ENCODE results near the gene RASA4.
"Not testable (repeated sequence)": the region's sequence is repeated elsewhere in the genome, so short reads cannot be mapped to it uniquely, and the experiment has no call there.

RASA4 gene

GRCh38 chr7:102535062-102535615, 81.4 kb downstream of the RASA4 start:
- H3K4me3 ChIP-seq (ENCODE audit: low read length); H3F3A ChIP-seq (ENCODE audit: insufficient read depth, low read length); H2AFZ ChIP-seq (ENCODE audit: low read length); H3K79me2 ChIP-seq (ENCODE audit: low read length); DNase-seq; H3K36me3 ChIP-seq (replicated peaks; ENCODE audit: insufficient read depth, low read length); H3K9me3 ChIP-seq (replicated peaks; ENCODE audit: insufficient read depth, low read length); H3K27ac ChIP-seq (ENCODE audit: low read length); H3K9me2 ChIP-seq (replicated peaks; ENCODE audit: insufficient read depth, low read length); H3K27me3 ChIP-seq (replicated peaks; ENCODE audit: insufficient read depth, low read length); H3K4me2 ChIP-seq (ENCODE audit: low read depth, low read length); H3K4me1 ChIP-seq (ENCODE audit: low read length); H3K9ac ChIP-seq (ENCODE audit: low read length); H4K20me1 ChIP-seq (ENCODE audit: insufficient read depth, low read length): not testable (repeated sequence)

DNA sequence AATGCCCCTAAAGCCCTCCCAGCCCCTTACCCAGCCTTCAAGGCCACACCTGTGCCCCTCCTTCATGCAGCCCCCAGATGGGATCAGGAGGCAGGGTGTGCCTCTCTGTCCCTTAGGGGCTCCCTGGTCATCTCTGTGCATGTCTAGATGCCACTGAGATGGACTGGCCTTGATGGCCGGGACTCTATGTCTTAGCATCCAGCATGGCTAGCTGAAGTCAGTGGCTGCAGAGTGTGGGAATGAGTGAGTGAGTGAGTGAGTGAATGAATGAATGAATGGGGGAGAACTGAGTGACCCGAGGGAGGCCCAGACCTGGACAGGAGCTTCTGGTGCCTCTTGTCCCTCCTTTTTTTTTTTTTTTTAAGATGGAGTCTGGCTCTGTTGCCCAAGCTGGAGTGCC, 84.4 kb downstream of the RASA4 start:
- H3K4me1 ChIP-seq (ENCODE audit: low read length); H4K20me1 ChIP-seq (ENCODE audit: insufficient read depth, low read length); H3K79me2 ChIP-seq (ENCODE audit: low read length); H2AFZ ChIP-seq (ENCODE audit: low read length); H3K36me3 ChIP-seq (replicated peaks; ENCODE audit: insufficient read depth, low read length); H3K4me2 ChIP-seq (ENCODE audit: low read depth, low read length); H3K9ac ChIP-seq (ENCODE audit: low read length); DNase-seq; H3K9me3 ChIP-seq (replicated peaks; ENCODE audit: insufficient read depth, low read length); H3K27me3 ChIP-seq (replicated peaks; ENCODE audit: insufficient read depth, low read length); H3F3A ChIP-seq (ENCODE audit: insufficient read depth, low read length); H3K4me3 ChIP-seq (ENCODE audit: low read length); H3K27ac ChIP-seq (ENCODE audit: low read length); H3K9me2 ChIP-seq (replicated peaks; ENCODE audit: insufficient read depth, low read length): not testable (repeated sequence)

- not testable (repeated sequence) for H3K27me3 ChIP-seq (replicated peaks; ENCODE audit: insufficient read depth, low read length); H3K79me2 ChIP-seq (ENCODE audit: low read length); H3K9me3 ChIP-seq (replicated peaks; ENCODE audit: insufficient read depth, low read length); H3K36me3 ChIP-seq (replicated peaks; ENCODE audit: insufficient read depth, low read length); H3K9me2 ChIP-seq (replicated peaks; ENCODE audit: insufficient read depth, low read length); DNase-seq; H3K4me2 ChIP-seq (ENCODE audit: low read depth, low read length); H3K27ac ChIP-seq (ENCODE audit: low read length); H3K4me1 ChIP-seq (ENCODE audit: low read length); H3F3A ChIP-seq (ENCODE audit: insufficient read depth, low read length); H3K4me3 ChIP-seq (ENCODE audit: low read length); H3K9ac ChIP-seq (ENCODE audit: low read length); H4K20me1 ChIP-seq (ENCODE audit: insufficient read depth, low read length); H2AFZ ChIP-seq (ENCODE audit: low read length)
Measured at GRCh38 chr7:102531583-102531982, 85.0 kb downstream of the RASA4 start.

- DNase-seq; H3K9me3 ChIP-seq (replicated peaks; ENCODE audit: insufficient read depth, low read length); H3K4me1 ChIP-seq (ENCODE audit: low read length); H3K4me3 ChIP-seq (ENCODE audit: low read length); H3K36me3 ChIP-seq (replicated peaks; ENCODE audit: insufficient read depth, low read length); H3K79me2 ChIP-seq (ENCODE audit: low read length); H3K9me2 ChIP-seq (replicated peaks; ENCODE audit: insufficient read depth, low read length); H4K20me1 ChIP-seq (ENCODE audit: insufficient read depth, low read length); H3K27ac ChIP-seq (ENCODE audit: low read length); H2AFZ ChIP-seq (ENCODE audit: low read length); H3K4me2 ChIP-seq (ENCODE audit: low read depth, low read length); H3K9ac ChIP-seq (ENCODE audit: low read length); H3F3A ChIP-seq (ENCODE audit: insufficient read depth, low read length); H3K27me3 ChIP-seq (replicated peaks; ENCODE audit: insufficient read depth, low read length): not testable (repeated sequence)
Measured at GRCh38 chr7:102527822-102528793, 88.4 kb downstream of the RASA4 start.

DNA sequence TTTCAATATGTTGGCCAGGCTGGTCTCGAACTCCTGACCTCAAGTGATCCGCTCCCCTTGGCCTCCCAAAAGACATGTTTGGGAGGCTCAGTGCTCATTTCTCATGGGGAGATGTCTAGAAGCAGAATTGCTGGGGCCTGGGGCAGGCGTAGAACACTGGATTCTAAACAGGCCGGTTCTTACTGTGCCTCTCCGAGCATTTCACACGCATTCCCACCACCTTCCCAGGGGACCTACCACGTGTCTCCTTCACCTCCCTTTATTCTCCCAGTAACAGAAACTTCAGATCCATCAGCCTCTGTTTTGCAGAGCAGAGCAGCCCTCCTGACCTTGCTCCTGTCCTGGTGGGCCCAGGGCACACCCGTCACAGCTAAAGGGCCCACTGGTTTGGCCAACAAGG, 89.4 kb downstream of the RASA4 start:
- H3K4me1 ChIP-seq (ENCODE audit: low read length); H3K27me3 ChIP-seq (replicated peaks; ENCODE audit: insufficient read depth, low read length); H3F3A ChIP-seq (ENCODE audit: insufficient read depth, low read length); H3K36me3 ChIP-seq (replicated peaks; ENCODE audit: insufficient read depth, low read length); H3K9me2 ChIP-seq (replicated peaks; ENCODE audit: insufficient read depth, low read length); H3K9ac ChIP-seq (ENCODE audit: low read length); DNase-seq; H4K20me1 ChIP-seq (ENCODE audit: insufficient read depth, low read length); H3K9me3 ChIP-seq (replicated peaks; ENCODE audit: insufficient read depth, low read length); H3K4me3 ChIP-seq (ENCODE audit: low read length); H3K27ac ChIP-seq (ENCODE audit: low read length); H3K79me2 ChIP-seq (ENCODE audit: low read length); H2AFZ ChIP-seq (ENCODE audit: low read length); H3K4me2 ChIP-seq (ENCODE audit: low read depth, low read length): not testable (repeated sequence)

DNA sequence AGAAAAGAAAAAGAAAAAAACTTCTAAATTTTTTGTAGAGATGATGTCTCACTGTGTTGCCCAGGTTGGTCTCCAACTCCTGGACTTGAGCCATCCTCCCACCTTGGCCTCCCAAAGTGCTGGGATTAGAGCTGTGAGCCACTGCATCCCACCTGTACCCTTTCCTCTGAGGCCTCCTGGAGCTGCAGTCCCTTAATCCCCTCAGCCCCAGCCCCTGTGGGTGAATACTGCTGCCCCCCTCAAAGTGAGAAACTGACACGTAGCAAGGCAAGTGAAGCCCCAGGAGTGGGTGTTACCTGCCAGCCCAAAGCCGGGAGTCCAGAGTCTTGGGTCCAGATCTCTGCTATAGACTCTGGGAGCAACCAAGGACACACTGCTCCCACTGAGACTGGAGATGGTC, 91.8 kb downstream of the RASA4 start:
- H3K27ac ChIP-seq (ENCODE audit: low read length); DNase-seq; H3K9me3 ChIP-seq (replicated peaks; ENCODE audit: insufficient read depth, low read length); H3F3A ChIP-seq (ENCODE audit: insufficient read depth, low read length); H3K4me3 ChIP-seq (ENCODE audit: low read length); H3K9ac ChIP-seq (ENCODE audit: low read length); H3K79me2 ChIP-seq (ENCODE audit: low read length); H4K20me1 ChIP-seq (ENCODE audit: insufficient read depth, low read length); H3K4me1 ChIP-seq (ENCODE audit: low read length); H3K4me2 ChIP-seq (ENCODE audit: low read depth, low read length); H3K9me2 ChIP-seq (replicated peaks; ENCODE audit: insufficient read depth, low read length); H2AFZ ChIP-seq (ENCODE audit: low read length); H3K36me3 ChIP-seq (replicated peaks; ENCODE audit: insufficient read depth, low read length); H3K27me3 ChIP-seq (replicated peaks; ENCODE audit: insufficient read depth, low read length): not testable (repeated sequence)
